Fibroblast of lung (primary cell): ENCODE measurements around the gene SPTBN2.

Experiments
- EZH2 ChIP-seq: IDR thresholded peaks from 2 replicates; pipeline ENCODE4 v1.5.1; 2012; ENCODE audit warnings: low read length, control low read depth, mild to moderate bottlenecking; ENCODE audit errors: missing control alignments
- TF ChIP-seq, protein P1 (sequence below), 2 donors: IDR thresholded peaks in 1 of 2; conservative IDR thresholded peaks in 1 of 2; 1 replicate in 1 of 2; 2 replicates in 1 of 2; pipeline ENCODE4 v1.5.1; 2011 to 2012; ENCODE audit warnings: low read length in 2 of 2, control low read depth in 1 of 2, inconsistent platforms in 1 of 2, low read depth in 1 of 2, mild to moderate bottlenecking in 1 of 2

DNA sequence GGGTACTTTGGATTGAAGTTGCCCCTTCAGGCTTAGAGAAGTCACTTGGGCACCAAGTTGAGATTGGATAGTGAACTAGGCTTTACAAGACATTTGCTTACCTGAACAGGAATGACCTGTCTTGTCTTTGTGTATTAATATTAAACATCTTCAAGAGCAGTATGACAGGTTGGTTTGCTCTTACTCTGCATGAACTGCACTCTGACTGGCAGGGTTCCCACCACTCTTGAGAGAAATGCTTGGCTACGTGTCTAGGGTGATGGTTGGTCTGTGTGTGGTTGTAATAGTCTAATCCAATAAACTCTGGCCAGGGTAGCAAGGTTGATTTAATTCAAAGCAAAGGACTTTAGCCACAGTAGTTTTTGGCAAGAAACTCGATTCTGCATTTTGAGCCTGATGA, 20.1 kb upstream of the SPTBN2 start:
- TF ChIP-seq, protein P1, sequence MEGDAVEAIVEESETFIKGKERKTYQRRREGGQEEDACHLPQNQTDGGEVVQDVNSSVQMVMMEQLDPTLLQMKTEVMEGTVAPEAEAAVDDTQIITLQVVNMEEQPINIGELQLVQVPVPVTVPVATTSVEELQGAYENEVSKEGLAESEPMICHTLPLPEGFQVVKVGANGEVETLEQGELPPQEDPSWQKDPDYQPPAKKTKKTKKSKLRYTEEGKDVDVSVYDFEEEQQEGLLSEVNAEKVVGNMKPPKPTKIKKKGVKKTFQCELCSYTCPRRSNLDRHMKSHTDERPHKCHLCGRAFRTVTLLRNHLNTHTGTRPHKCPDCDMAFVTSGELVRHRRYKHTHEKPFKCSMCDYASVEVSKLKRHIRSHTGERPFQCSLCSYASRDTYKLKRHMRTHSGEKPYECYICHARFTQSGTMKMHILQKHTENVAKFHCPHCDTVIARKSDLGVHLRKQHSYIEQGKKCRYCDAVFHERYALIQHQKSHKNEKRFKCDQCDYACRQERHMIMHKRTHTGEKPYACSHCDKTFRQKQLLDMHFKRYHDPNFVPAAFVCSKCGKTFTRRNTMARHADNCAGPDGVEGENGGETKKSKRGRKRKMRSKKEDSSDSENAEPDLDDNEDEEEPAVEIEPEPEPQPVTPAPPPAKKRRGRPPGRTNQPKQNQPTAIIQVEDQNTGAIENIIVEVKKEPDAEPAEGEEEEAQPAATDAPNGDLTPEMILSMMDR (conservative IDR thresholded peaks at IDR 0.05 in 1 of 2, IDR thresholded peaks at IDR 0.05 in 1 of 2; ENCODE audit: low read depth in 1 of 2, low read length in 2 of 2) = no peak
- no peak for TF ChIP-seq EZH2
